KMS-11 (cell line): ENCODE measurements around the gene GPR17.

ENCODE experiments used
- H2AFZ ChIP-seq: fragments of 200-600 bp; sonication (generic); 2 replicates; pipeline ENCODE4 v1.6.1; 2016; ENCODE audit warnings: antibody characterized with exemption, mixed run types, low read depth
- H3K27ac ChIP-seq: fragments of 200-600 bp; sonication (generic); 2 replicates; pipeline ENCODE4 v1.6.1; 2016; ENCODE audit warnings: mild to moderate bottlenecking, mixed run types
- H3K27me3 ChIP-seq: fragments of 200-600 bp; sonication (generic); 2 replicates; pipeline ENCODE4 v1.6.1; 2017; ENCODE audit warnings: mild to moderate bottlenecking, low read depth, mixed run types, moderate library complexity; ENCODE audit not compliant: insufficient read depth
- H3K36me3 ChIP-seq: fragments of 200-600 bp; sonication (generic); 2 replicates; pipeline ENCODE4 v1.6.1; 2017; ENCODE audit warnings: mild to moderate bottlenecking, mixed run types; ENCODE audit not compliant: insufficient read depth
- H3K4me1 ChIP-seq: fragments of 200-600 bp; sonication (generic); 2 replicates; pipeline ENCODE4 v1.6.1; 2016; ENCODE audit warnings: mild to moderate bottlenecking, low read depth, mixed run types; ENCODE audit not compliant: poor library complexity, severe bottlenecking
- H3K4me2 ChIP-seq: fragments of 200-600 bp; sonication (generic); 2 replicates; pipeline ENCODE4 v1.7.0; 2016; ENCODE audit warnings: mild to moderate bottlenecking, mixed run types
- H3K4me3 ChIP-seq: fragments of 200-600 bp; sonication (generic); IDR thresholded peaks from 2 replicates; pipeline ENCODE4 v1.6.1; 2017; ENCODE audit warnings: low read depth, low read length, mixed read lengths; ENCODE audit not compliant: insufficient read depth
- H3K79me2 ChIP-seq: fragments of 200-600 bp; sonication (generic); 2 replicates; pipeline ENCODE4 v1.6.1; 2016; ENCODE audit warnings: low read depth, mixed run types; ENCODE audit not compliant: insufficient read depth
- H3K9ac ChIP-seq: fragments of 200-600 bp; sonication (generic); 2 replicates; pipeline ENCODE4 v1.6.1; 2016; ENCODE audit warnings: mild to moderate bottlenecking, mixed run types
- H4K20me1 ChIP-seq: fragments of 200-600 bp; sonication (generic); 2 replicates; pipeline ENCODE4 v1.6.1; 2016; ENCODE audit warnings: mild to moderate bottlenecking, mixed run types; ENCODE audit not compliant: insufficient read depth
- CTCF ChIP-seq: fragments of 200-600 bp; sonication (generic); conservative IDR thresholded peaks from 2 replicates; pipeline ENCODE4 v1.6.1; 2017; ENCODE audit warnings: low read depth, mild to moderate bottlenecking, antibody characterized with exemption, low read length, moderate library complexity, mixed read lengths

GPR17 gene

DNA sequence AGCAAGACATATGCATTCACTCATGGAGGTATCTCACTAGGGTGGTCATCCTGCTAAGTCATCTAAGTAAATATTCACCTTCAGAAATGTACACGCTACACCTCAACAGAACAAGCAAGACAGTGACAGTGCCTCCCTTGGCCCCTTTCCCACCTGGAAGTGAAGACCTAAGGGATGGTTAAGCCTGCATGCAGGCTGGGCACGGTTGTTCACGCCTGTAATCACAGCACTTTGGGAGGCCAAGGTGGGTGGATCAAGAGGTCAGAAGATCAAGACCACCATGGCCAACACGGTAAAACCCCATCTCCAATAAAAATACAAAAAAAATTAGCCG is 25.0 kb downstream of the GPR17 start:
- Histone ChIP-seq H3K27ac (no peak overlapping the region), H3K4me3 (no peak overlapping the region), H3K9ac (no peak overlapping the region), H2AFZ (no peak overlapping the region), H3K36me3 (no peaks in the 10 kb centered on the region), H3K79me2 (no peaks in the 10 kb centered on the region), H4K20me1 (no peaks in the 10 kb centered on the region), H3K4me2 (no peak overlapping the region), H3K4me1 (no peaks in the 10 kb centered on the region), H3K27me3 (no peaks in the 10 kb centered on the region)
- no peak for TF ChIP-seq CTCF

- Histone ChIP-seq H3K4me2 (no peak overlapping the region), H3K36me3 (no peaks in the 10 kb centered on the region), H3K27me3 (no peaks in the 10 kb centered on the region), H2AFZ (no peak overlapping the region), H3K4me3 (no peak overlapping the region), H4K20me1 (no peaks in the 10 kb centered on the region), H3K9ac (no peak overlapping the region), H3K27ac (no peak overlapping the region), H3K79me2 (no peaks in the 10 kb centered on the region), H3K4me1 (no peaks in the 10 kb centered on the region)
- no peak for TF ChIP-seq CTCF
These were observed 25.8 kb downstream of the GPR17 start for GRCh38 chr2:127671557-127672302.

DNA sequence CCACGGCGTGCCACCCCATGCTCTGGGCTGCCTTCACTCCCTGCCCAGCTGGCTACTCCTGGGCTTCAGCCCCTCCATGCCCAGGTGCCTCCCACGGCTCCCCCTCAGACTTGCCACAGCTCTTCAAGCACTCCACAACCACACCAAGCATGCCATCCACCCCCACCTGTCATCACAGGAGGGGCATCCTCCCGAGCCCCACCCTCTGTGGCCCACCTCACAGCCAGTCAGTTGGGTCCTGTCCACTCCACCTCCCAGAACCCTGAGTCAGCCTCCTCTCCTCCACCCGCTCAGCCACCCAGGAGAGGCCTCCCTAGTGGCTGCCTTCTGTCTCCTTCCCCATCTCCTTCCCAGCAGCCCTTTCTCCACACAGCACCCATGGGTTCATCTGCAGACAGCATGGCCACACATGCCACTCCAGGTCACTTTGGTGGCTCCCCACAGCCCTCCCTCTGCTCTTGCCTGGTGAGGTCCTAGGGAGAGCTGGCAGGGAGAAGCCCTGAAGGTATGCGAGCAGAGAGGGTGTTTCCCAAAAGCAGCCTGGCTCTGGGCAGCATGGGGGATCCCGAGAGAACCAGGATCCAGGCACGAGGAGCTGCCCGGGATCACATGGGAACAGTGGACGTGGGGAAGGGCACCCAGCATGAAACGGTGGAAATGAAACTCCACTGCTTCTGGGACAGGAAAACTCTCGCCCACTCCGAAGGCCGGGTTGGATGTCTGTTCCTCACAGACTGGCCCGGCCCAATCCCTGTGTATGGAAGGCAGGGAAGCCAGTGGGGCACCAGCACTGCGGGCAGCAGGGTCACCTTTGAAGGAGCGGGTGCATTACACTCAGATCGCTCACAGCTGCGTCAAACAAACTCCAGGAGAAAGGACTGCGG is 26.6 kb downstream of the GPR17 start:
- H3K27ac ChIP-seq = no peak overlapping the region
- TF ChIP-seq CTCF = no peak

GRCh38 chr2:127673291-127674069 is 27.5 kb downstream of the GPR17 start:
- H2AFZ ChIP-seq = no peak overlapping the region
- no peaks in the 10 kb centered on the region for H3K79me2 ChIP-seq
- H3K27ac ChIP-seq = no peak overlapping the region
- no peaks in the 10 kb centered on the region for H3K36me3 ChIP-seq
- no peaks in the 10 kb centered on the region for H4K20me1 ChIP-seq
- no peak overlapping the region for H3K4me3 ChIP-seq
- H3K9ac ChIP-seq = no peak overlapping the region
- TF ChIP-seq CTCF = no peak
- no peak overlapping the region for H3K4me2 ChIP-seq
- H3K27me3 ChIP-seq = no peaks in the 10 kb centered on the region
- no peaks in the 10 kb centered on the region for H3K4me1 ChIP-seq

More for the DNA sequence above, 26.6 kb downstream of the GPR17 start:
- Histone ChIP-seq H3K4me3 (no peak overlapping the region), H2AFZ (no peak overlapping the region), H3K27me3 (no peaks in the 10 kb centered on the region), H3K79me2 (no peaks in the 10 kb centered on the region), H3K9ac (no peak overlapping the region), H3K4me2 (no peak overlapping the region), H3K4me1 (no peaks in the 10 kb centered on the region), H3K36me3 (no peaks in the 10 kb centered on the region), H4K20me1 (no peaks in the 10 kb centered on the region)
